ENCODE results near the gene B3GALNT2.

GRCh38 chr1:235455097-235455496 is 49.2 kb downstream of the B3GALNT2 start:
- no peak for TF ChIP-seq ZNF10 (tag by site-specific recombination; IDR thresholded peaks at IDR 0.05)
- TF ChIP-seq CTCF (tag by site-specific recombination; IDR thresholded peaks at IDR 0.05): no peak
- no peak for TF ChIP-seq ZFP37 (tag by site-specific recombination; IDR thresholded peaks at IDR 0.05)
- no peak for TF ChIP-seq ZNF639 (tag by site-specific recombination; IDR thresholded peaks at IDR 0.05)
- TF ChIP-seq MYNN (tag by site-specific recombination; IDR thresholded peaks at IDR 0.05; ENCODE audit: borderline replicate concordance): no peak
- TF ChIP-seq RBAK (tag by site-specific recombination; IDR thresholded peaks at IDR 0.05): no peak
- no peak for TF ChIP-seq ZSCAN23 (tag by site-specific recombination; IDR thresholded peaks at IDR 0.05)
- no peak for TF ChIP-seq ZNF26 (tag by site-specific recombination; IDR thresholded peaks at IDR 0.05)
- TF ChIP-seq ZNF404 (tag by site-specific recombination; IDR thresholded peaks at IDR 0.05): no peak
